Measurements from ENCODE around the gene TMEM11.

Gene TMEM11

GRCh38 chr17:21214015-21214776 lies at the start of gene TMEM11:
Gene TMEM11, minus strand, starts transcription at chr17:21214161. Its CDS starts 9 bp downstream, at chr17:21214152.
- no peaks in the 10 kb centered on the region for H3K9me3 ChIP-seq (ENCODE audit: control insufficient read depth, low read depth, low read length)
- peak within 1 kb of the TSS; percentile 94 for H3K4me3 ChIP-seq (ENCODE audit: low read length)
- H3K4me1 ChIP-seq (ENCODE audit: control insufficient read depth, low read depth, low read length), result peaks cover 26% of the 10 kb centered on the region
- H3K27ac ChIP-seq (ENCODE audit: low read length), result peak within 1 kb of the TSS; percentile 95
- peak within 1 kb of the TSS; percentile 96 for H3K9ac ChIP-seq (ENCODE audit: low read length)
- no peaks in the 10 kb centered on the region for H3K27me3 ChIP-seq (ENCODE audit: control insufficient read depth, insufficient read depth, low read length)
- peaks cover 14% of the 10 kb centered on the region for H3K36me3 ChIP-seq (ENCODE audit: control insufficient read depth, low read depth, low read length)

- no peak overlapping the region for H3K4me3 ChIP-seq (ENCODE audit: low read length)
- no peaks in the 10 kb centered on the region for H3K9me3 ChIP-seq (ENCODE audit: control insufficient read depth, low read depth, low read length)
- H3K4me1 ChIP-seq (ENCODE audit: control insufficient read depth, low read depth, low read length), result no peaks in the 10 kb centered on the region
- no peaks in the 10 kb centered on the region for H3K27me3 ChIP-seq (ENCODE audit: control insufficient read depth, insufficient read depth, low read length)
- H3K36me3 ChIP-seq (ENCODE audit: control insufficient read depth, low read depth, low read length), result no peaks in the 10 kb centered on the region
- no peak overlapping the region for H3K9ac ChIP-seq (ENCODE audit: low read length)
- no peak overlapping the region for H3K27ac ChIP-seq (ENCODE audit: low read length)
Measured at GRCh38 chr17:21263376-21263775, 49.4 kb upstream of the TMEM11 start.

GRCh38 chr17:21262259-21262993 lies 48.5 kb upstream of the TMEM11 start:
- H3K27ac ChIP-seq (ENCODE audit: low read length), result no peak overlapping the region
- no peaks in the 10 kb centered on the region for H3K36me3 ChIP-seq (ENCODE audit: control insufficient read depth, low read depth, low read length)
- H3K4me1 ChIP-seq (ENCODE audit: control insufficient read depth, low read depth, low read length), result no peaks in the 10 kb centered on the region
- H3K4me3 ChIP-seq (ENCODE audit: low read length), result no peak overlapping the region
- H3K27me3 ChIP-seq (ENCODE audit: control insufficient read depth, insufficient read depth, low read length), result no peaks in the 10 kb centered on the region
- no peak overlapping the region for H3K9ac ChIP-seq (ENCODE audit: low read length)
- no peaks in the 10 kb centered on the region for H3K9me3 ChIP-seq (ENCODE audit: control insufficient read depth, low read depth, low read length)

GRCh38 chr17:21258593-21258992 lies 44.6 kb upstream of the TMEM11 start:
- Histone ChIP-seq H3K27ac (ENCODE audit: low read length) (no peak overlapping the region), H3K27me3 (ENCODE audit: control insufficient read depth, insufficient read depth, low read length) (peaks cover 12% of the 10 kb centered on the region), H3K4me1 (ENCODE audit: control insufficient read depth, low read depth, low read length) (no peaks in the 10 kb centered on the region), H3K36me3 (ENCODE audit: control insufficient read depth, low read depth, low read length) (no peaks in the 10 kb centered on the region), H3K9ac (ENCODE audit: low read length) (no peak overlapping the region), H3K9me3 (ENCODE audit: control insufficient read depth, low read depth, low read length) (no peaks in the 10 kb centered on the region), H3K4me3 (ENCODE audit: low read length) (no peak overlapping the region)

GRCh38 chr17:21253646-21254441 lies 39.9 kb upstream of the TMEM11 start:
- no peaks in the 10 kb centered on the region for H3K4me1 ChIP-seq (ENCODE audit: control insufficient read depth, low read depth, low read length)
- no peaks in the 10 kb centered on the region for H3K9me3 ChIP-seq (ENCODE audit: control insufficient read depth, low read depth, low read length)
- no peaks in the 10 kb centered on the region for H3K36me3 ChIP-seq (ENCODE audit: control insufficient read depth, low read depth, low read length)
- peak overlapping the region; percentile 76 for H3K4me3 ChIP-seq (ENCODE audit: low read length)
- peaks cover 18% of the 10 kb centered on the region for H3K27me3 ChIP-seq (ENCODE audit: control insufficient read depth, insufficient read depth, low read length)
- no peak overlapping the region for H3K27ac ChIP-seq (ENCODE audit: low read length)
- peak overlapping the region; percentile 61 for H3K9ac ChIP-seq (ENCODE audit: low read length)

- H3K9me3 ChIP-seq (ENCODE audit: control insufficient read depth, low read depth, low read length), result no peaks in the 10 kb centered on the region
- H3K4me3 ChIP-seq (ENCODE audit: low read length), result peak within 1 kb of the TSS; percentile 76
- peak within 1 kb of the TSS; percentile 61 for H3K9ac ChIP-seq (ENCODE audit: low read length)
- H3K36me3 ChIP-seq (ENCODE audit: control insufficient read depth, low read depth, low read length), result no peaks in the 10 kb centered on the region
- no peaks in the 10 kb centered on the region for H3K4me1 ChIP-seq (ENCODE audit: control insufficient read depth, low read depth, low read length)
- peaks cover 18% of the 10 kb centered on the region for H3K27me3 ChIP-seq (ENCODE audit: control insufficient read depth, insufficient read depth, low read length)
- H3K27ac ChIP-seq (ENCODE audit: low read length), result no peak within 1 kb of the TSS
Measured at GRCh38 chr17:21252796-21253645, 39.1 kb upstream of the TMEM11 start, which contains the start of gene NATD1. Gene NATD1, minus strand, starts transcription at chr17:21253410. Its CDS starts 146 bp downstream, at chr17:21253264.

- Histone ChIP-seq H3K9me3 (ENCODE audit: control insufficient read depth, low read depth, low read length) (no peaks in the 10 kb centered on the region), H3K9ac (ENCODE audit: low read length) (no peak overlapping the region), H3K36me3 (ENCODE audit: control insufficient read depth, low read depth, low read length) (no peaks in the 10 kb centered on the region), H3K4me1 (ENCODE audit: control insufficient read depth, low read depth, low read length) (no peaks in the 10 kb centered on the region), H3K27me3 (ENCODE audit: control insufficient read depth, insufficient read depth, low read length) (peaks cover 18% of the 10 kb centered on the region), H3K4me3 (ENCODE audit: low read length) (peak overlapping the region; percentile 59), H3K27ac (ENCODE audit: low read length) (no peak overlapping the region)
Measured at GRCh38 chr17:21252289-21252795, 38.4 kb upstream of the TMEM11 start.

- H3K4me1 ChIP-seq (ENCODE audit: control insufficient read depth, low read depth, low read length), result no peaks in the 10 kb centered on the region
- peaks cover 18% of the 10 kb centered on the region for H3K27me3 ChIP-seq (ENCODE audit: control insufficient read depth, insufficient read depth, low read length)
- H3K36me3 ChIP-seq (ENCODE audit: control insufficient read depth, low read depth, low read length), result no peaks in the 10 kb centered on the region
- H3K9me3 ChIP-seq (ENCODE audit: control insufficient read depth, low read depth, low read length), result no peaks in the 10 kb centered on the region
- no peak overlapping the region for H3K27ac ChIP-seq (ENCODE audit: low read length)
- H3K9ac ChIP-seq (ENCODE audit: low read length), result no peak overlapping the region
- no peak overlapping the region for H3K4me3 ChIP-seq (ENCODE audit: low read length)
Measured at GRCh38 chr17:21251337-21252010, 37.5 kb upstream of the TMEM11 start.

GRCh38 chr17:21250854-21251253 lies 36.9 kb upstream of the TMEM11 start:
- peaks cover 18% of the 10 kb centered on the region for H3K27me3 ChIP-seq (ENCODE audit: control insufficient read depth, insufficient read depth, low read length)
- no peak overlapping the region for H3K27ac ChIP-seq (ENCODE audit: low read length)

GRCh38 chr17:21249920-21250703 lies 36.2 kb upstream of the TMEM11 start:
- Histone ChIP-seq H3K4me3 (ENCODE audit: low read length) (no peak overlapping the region), H3K36me3 (ENCODE audit: control insufficient read depth, low read depth, low read length) (no peaks in the 10 kb centered on the region), H3K9ac (ENCODE audit: low read length) (no peak overlapping the region), H3K9me3 (ENCODE audit: control insufficient read depth, low read depth, low read length) (no peaks in the 10 kb centered on the region), H3K27me3 (ENCODE audit: control insufficient read depth, insufficient read depth, low read length) (peaks cover 18% of the 10 kb centered on the region), H3K27ac (ENCODE audit: low read length) (no peak overlapping the region), H3K4me1 (ENCODE audit: control insufficient read depth, low read depth, low read length) (no peaks in the 10 kb centered on the region)

More at GRCh38 chr17:21250854-21251253, 36.9 kb upstream of the TMEM11 start:
- no peaks in the 10 kb centered on the region for H3K4me1 ChIP-seq (ENCODE audit: control insufficient read depth, low read depth, low read length)
- H3K36me3 ChIP-seq (ENCODE audit: control insufficient read depth, low read depth, low read length), result no peaks in the 10 kb centered on the region
- H3K9ac ChIP-seq (ENCODE audit: low read length), result no peak overlapping the region
- H3K4me3 ChIP-seq (ENCODE audit: low read length), result no peak overlapping the region
- no peaks in the 10 kb centered on the region for H3K9me3 ChIP-seq (ENCODE audit: control insufficient read depth, low read depth, low read length)

Measured in iPS-18a (cell line).